Heart left ventricle (tissue), 16 donors: ENCODE data around the gene NDUFB5. TPM values are rescaled to one million over a fixed set of nuclear protein-coding genes. Genes with fewer than 3 reads are reported as not detected.

Experiments
- ATAC-seq, 4 donors: fragments of 200-7000 bp; cut with Tn5 transposase; one replicate each; pipeline ENCODE4 v1.9.1; 2020 to 2022; ENCODE audit warnings: moderate library complexity in 4 of 4, mild to moderate bottlenecking in 3 of 4, moderate number of reproducible peaks in 1 of 4
- DNase-seq, 5 donors: peaks; one replicate each; pipeline ENCODE4 v3.0.0-alpha.2; 2020
- H3K27ac ChIP-seq, 12 donors: fragments of 200-600 bp; sonication (generic) in 4 of 12; one replicate each; pipeline versions ENCODE4 v1.5.0 to v1.8.0; 2016 to 2022; ENCODE audit warnings: mild to moderate bottlenecking in 2 of 12
- H3K27me3 ChIP-seq, 9 donors: fragments of 200-600 bp; sonication (generic) in 2 of 9; one replicate each; pipeline versions ENCODE4 v1.5.1 to v1.8.0; 2016 to 2022; ENCODE audit warnings: mild to moderate bottlenecking in 3 of 9
- H3K36me3 ChIP-seq, 9 donors: fragments of 200-600 bp; sonication (generic) in 2 of 9; one replicate each; pipeline versions ENCODE4 v1.5.0 to v1.8.0; 2018 to 2022; ENCODE audit warnings: mild to moderate bottlenecking in 2 of 9
- H3K4me1 ChIP-seq, 12 donors: fragments of 200-600 bp; sonication (generic) in 4 of 12; one replicate each; pipeline versions ENCODE4 v1.5.0 to v1.8.0; 2016 to 2022; ENCODE audit warnings: mild to moderate bottlenecking in 3 of 12
- H3K4me3 ChIP-seq, 12 donors: fragments of 200-600 bp; sonication (generic) in 4 of 12; one replicate each; pipeline versions ENCODE4 v1.5.0 to v1.8.0; 2017 to 2022; ENCODE audit warnings: mild to moderate bottlenecking in 9 of 12, moderate library complexity in 4 of 12
- H3K9me3 ChIP-seq, 12 donors: fragments of 200-600 bp; sonication (generic) in 4 of 12; one replicate each; pipeline versions ENCODE4 v1.5.0 to v1.8.0; 2016 to 2022; ENCODE audit warnings: mild to moderate bottlenecking in 1 of 12
- POLR2A ChIP-seq, 2 donors: fragments of 450-650 bp; IDR thresholded peaks; one replicate each; pipeline ENCODE4 v1.6.1; 2017; ENCODE audit warnings: antibody characterized with exemption in 2 of 2, mild to moderate bottlenecking in 2 of 2, moderate library complexity in 2 of 2
- WGBS, 4 donors: extraction: QIAGEN DNeasy Blood & Tissue Kit in 2 of 4; methylation state at CpG; one replicate each; pipeline versions ENCODE4 v1.1.5 to v1.1.7; 2013 to 2018; 5-methylcytosine and 5-hydroxymethylcytosine counted together
- intact Hi-C, 10 donors: fragments of 100-400 bp; cut with DNase I; formaldehyde crosslinking; loops; one replicate each; pipeline versions ENCODE4 v1.11.1 to v1.14.2; 2022
- polyA plus RNA-seq, 2 donors: library from polyadenylated mRNA; stranded (reverse); fragments of 200-250 nt; gene quantifications; one replicate each; pipeline ENCODE4 v1.2.3, GENCODE V29; 2013
- total RNA-seq, 9 donors: library from RNA; depleted of rRNA in 2 of 9; stranded (reverse); fragments of >200 nt in 2 of 9; fragmentation: NEBNext Ultra II Directional in 3 of 9; extraction: Animal tissue kit (Norgen Biotek cat#: 25700) in 3 of 9; gene quantifications; one replicate each; pipeline versions ENCODE4 v1.1.0 to v1.2.4, GENCODE V29; 2016 to 2023
- TF ChIP-seq, protein P1 (sequence below), 12 donors: fragments of 200-600 bp; sonication (generic) in 4 of 12; IDR thresholded peaks; one replicate each; pipeline versions ENCODE4 v1.5.0 to v1.8.0; 2018 to 2022; ENCODE audit warnings: antibody characterized with exemption in 12 of 12, mild to moderate bottlenecking in 5 of 12
- donor health status: ischemic (EF 13 %, LVEDD 7.1; RV severe dilation, severe dysfunction).
- donor health status: healthy with polysubstance abuse.
- donor health status: DM: no; HTN: yes; CAD: no.
- donor health status: DM: no; HTN: no; CAD: no.
- donor health status: ischemic (EF 25% LVEDD 6.9; RV normal size, moderate dysfunction).
- donor health status: ischemic (EF 25% LVEDD 5.7; RV mildly dilated, moderate dysfunction).
- donor health status: healthy.
- donor health status: DM: yes; HTN: yes; CAD: no.
- donor health status: ischemic (EF 35%, LVEDD 5.7; RV mildly dilated, moderate dysfunction).
- donor health status: nonischemic (EF 11% LVEDD 7.7; RV severe dilation, severe dysfunction).
- donor health status: DM: yes; HTN: yes; CAD: no.
- donor health status: PGD.
- donor health status: ischemic (EF 29% LVEDD 5.4; RV normal size, mild dysfunction).
- donor health status: nonischemic (EF 23%, LVEDD 6.1; RV moderate dilation, normal function).

NDUFB5 gene
- total and polyA plus RNA-seq, 11 donors = 138 to 383 (median 317) TPM

DNA sequence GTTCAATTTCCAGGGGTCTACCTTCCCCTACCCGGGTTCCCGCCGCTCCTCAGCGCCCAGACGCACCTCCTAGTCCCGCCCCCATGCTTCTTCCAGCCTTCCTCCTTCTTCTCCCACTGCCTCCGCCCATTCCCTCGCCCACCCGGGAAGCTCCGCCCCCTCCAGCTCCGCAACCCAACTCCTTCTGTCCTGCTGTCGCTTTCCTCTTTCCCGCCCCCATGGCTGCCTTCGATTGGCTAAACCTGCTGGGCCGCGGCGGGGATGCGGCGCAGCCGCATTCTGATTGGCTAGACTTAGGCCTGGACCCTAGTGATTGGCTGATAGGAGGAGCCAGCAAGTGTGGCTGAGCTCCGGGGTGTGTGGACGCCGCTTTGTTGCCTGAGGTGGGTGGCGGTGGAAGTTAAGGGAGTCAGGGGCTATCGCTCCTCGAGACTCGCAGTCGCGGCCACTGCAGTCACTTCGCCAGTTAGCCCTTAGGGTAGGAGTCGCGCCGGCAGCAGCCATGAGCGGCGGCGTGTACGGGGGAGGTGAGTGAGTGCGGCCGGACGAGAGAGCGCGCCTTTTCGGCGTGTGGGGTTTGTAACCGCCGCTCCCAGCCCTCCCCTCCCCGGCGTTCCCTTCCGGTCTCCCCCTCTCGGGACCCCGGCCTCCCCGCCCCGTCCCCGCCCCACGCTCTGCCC is 41.9 kb upstream of the NDUFB5 start, which contains the start of gene ACTL6A:
Gene ACTL6A (plus strand): TSS at position 336 of the 680 bp plus-strand sequence. CDS start 167 bp downstream, at position 503.
- 0% methylated on average over 40 to 55 of the region's 55 CpGs for WGBS, 4 donors
- TF ChIP-seq POLR2A (IDR thresholded peaks at IDR 0.05) = peak in 1 of 2 donors; percentile 55
- TF ChIP-seq, protein P1, sequence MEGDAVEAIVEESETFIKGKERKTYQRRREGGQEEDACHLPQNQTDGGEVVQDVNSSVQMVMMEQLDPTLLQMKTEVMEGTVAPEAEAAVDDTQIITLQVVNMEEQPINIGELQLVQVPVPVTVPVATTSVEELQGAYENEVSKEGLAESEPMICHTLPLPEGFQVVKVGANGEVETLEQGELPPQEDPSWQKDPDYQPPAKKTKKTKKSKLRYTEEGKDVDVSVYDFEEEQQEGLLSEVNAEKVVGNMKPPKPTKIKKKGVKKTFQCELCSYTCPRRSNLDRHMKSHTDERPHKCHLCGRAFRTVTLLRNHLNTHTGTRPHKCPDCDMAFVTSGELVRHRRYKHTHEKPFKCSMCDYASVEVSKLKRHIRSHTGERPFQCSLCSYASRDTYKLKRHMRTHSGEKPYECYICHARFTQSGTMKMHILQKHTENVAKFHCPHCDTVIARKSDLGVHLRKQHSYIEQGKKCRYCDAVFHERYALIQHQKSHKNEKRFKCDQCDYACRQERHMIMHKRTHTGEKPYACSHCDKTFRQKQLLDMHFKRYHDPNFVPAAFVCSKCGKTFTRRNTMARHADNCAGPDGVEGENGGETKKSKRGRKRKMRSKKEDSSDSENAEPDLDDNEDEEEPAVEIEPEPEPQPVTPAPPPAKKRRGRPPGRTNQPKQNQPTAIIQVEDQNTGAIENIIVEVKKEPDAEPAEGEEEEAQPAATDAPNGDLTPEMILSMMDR (IDR thresholded peaks at IDR 0.05) = no peak
- ATAC-seq (peak; percentile 98 to 99 (median 99)), DNase-seq (peak; percentile 100)
- Histone ChIP-seq H3K4me1 (peaks cover 0 to 24% (median 12%) of the 10 kb centered on the region in 12 donors), H3K27ac (peak within 1 kb of the TSS; percentile 72 to 94 (median 88)), H3K9me3 (no peaks in the 10 kb centered on the region), H3K36me3 (no peaks in the 10 kb centered on the region), H3K27me3 (no peaks in the 10 kb centered on the region), H3K4me3 (peak within 1 kb of the TSS; percentile 73 to 97 (median 90))
- intact Hi-C loops = loop anchor here in 5 of 10 donors (2.0 to 10.0 kb wide), 8 partner anchors 42 to 490 kb away; partner anchors contain the start of genes MFN1 (in 3 of the 5), PIK3CA (in 2 of the 5), ZNF639 (in 2 of the 5) and MRPL47 (in 1 of the 5)

DNA sequence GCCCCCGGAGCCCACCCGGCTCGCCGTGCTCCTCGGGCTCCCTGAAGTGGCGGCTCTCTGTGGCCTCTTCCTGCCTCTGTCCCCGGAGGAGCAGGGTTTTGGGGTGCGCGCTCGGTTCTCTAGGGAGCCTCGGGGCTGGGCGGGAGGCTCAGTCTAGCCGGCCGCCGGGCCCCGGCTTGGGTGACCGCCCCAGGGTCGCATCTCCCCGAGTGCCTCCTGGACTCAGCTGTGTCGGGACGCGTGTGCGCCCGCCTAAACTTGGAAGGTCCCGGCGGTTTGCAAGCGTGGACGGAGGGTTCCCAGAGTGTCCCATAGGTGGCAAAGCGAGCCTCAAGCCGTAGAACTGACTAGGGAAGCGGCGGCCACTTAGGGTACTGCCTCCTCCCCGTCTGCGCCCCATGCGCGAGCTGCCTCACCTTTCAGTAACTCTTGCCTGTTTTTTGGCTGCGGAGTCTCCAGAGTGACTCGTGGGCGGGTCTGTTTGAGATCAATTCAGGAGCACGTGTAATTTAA is 41.3 kb upstream of the NDUFB5 start:
- no peaks in the 10 kb centered on the region for H3K36me3 ChIP-seq
- TF ChIP-seq, protein P1 (IDR thresholded peaks at IDR 0.05) = peak in 9 of 12 donors; percentile 18 to 60 (median 35)
- no peak for TF ChIP-seq POLR2A (IDR thresholded peaks at IDR 0.05)
- 0 to 1% (median 0%) methylated on average over 13 to 40 of the region's 40 CpGs for WGBS, 4 donors
- intact Hi-C loops = loop anchor here in 5 of 10 donors (2.0 to 10.0 kb wide), 8 partner anchors 41 to 491 kb away; partner anchors contain the start of genes MFN1 (in 3 of the 5), PIK3CA (in 2 of the 5), ZNF639 (in 2 of the 5) and MRPL47 (in 1 of the 5)
- ATAC-seq = peak; percentile 11 to 67 (median 52)
- H3K4me3 ChIP-seq = peak overlapping the region; percentile 73 to 97 (median 90)
- peaks cover 0 to 24% (median 12%) of the 10 kb centered on the region in 12 donors for H3K4me1 ChIP-seq
- DNase-seq = peak; percentile 53 to 78 (median 62)
- no peaks in the 10 kb centered on the region for H3K9me3 ChIP-seq
- H3K27ac ChIP-seq = peak overlapping the region; percentile 72 to 94 (median 88)
- H3K27me3 ChIP-seq = no peaks in the 10 kb centered on the region

DNA sequence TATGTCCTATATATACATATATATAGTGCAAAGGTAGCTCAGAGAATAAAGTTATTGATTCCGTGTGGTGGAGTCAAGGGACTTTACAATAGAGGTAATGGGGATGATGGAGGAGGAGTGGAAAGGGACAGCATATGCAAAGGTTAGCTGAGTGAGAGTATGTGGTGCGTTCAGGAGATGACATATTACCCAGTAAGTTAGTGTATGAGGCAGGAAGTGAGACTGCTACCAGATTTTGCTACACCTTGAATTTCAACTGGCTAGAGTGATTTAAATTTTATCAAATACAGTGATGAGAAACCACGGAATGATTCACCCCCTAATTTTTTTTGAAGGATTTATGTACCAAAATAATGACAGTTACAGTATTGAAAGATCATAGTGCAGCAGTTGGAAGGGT is 39.1 kb upstream of the NDUFB5 start:
- intact Hi-C loops = loop anchor here in 2 of 10 donors (10.0 kb wide), 2 partner anchors 221 to 241 kb away; partner anchors contain the start of genes MFN1 (in 1 of the 2) and ZNF639 (in 1 of the 2)
- ATAC-seq (no peak), DNase-seq (no peak)
- Histone ChIP-seq H3K27me3 (no peaks in the 10 kb centered on the region), H3K9me3 (no peaks in the 10 kb centered on the region), H3K36me3 (peaks cover 0 to 13% (median 9%) of the 10 kb centered on the region in 9 donors), H3K4me1 (peaks cover 0 to 24% (median 12%) of the 10 kb centered on the region in 12 donors), H3K27ac (no peak overlapping the region), H3K4me3 (no peak overlapping the region)
- WGBS, 4 donors = 79 to 84% (median 83%) methylated on average over 3 of the region's 3 CpGs
- TF ChIP-seq, protein P1 (IDR thresholded peaks at IDR 0.05) = no peak
- TF ChIP-seq POLR2A (IDR thresholded peaks at IDR 0.05) = no peak

DNA sequence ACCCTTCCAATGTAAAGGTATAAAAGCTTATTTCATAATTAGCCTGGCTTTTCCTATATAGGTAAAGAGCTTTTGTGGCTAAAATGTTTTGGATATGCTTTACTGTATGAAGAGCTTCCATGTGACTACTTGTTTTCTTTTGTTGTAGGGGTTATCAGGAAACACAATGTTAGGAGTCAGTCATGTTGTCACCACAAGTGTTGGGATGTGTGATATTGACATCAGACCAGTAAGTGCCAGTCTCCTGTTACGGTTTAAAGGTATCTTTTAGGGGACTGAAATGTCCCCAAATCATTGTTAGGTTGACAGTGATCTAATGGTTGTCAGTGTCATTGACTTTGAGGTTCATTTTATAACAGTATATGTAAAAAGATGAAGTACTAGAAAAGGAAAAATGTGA is 23.6 kb upstream of the NDUFB5 start:
- no peak for TF ChIP-seq POLR2A (IDR thresholded peaks at IDR 0.05)
- TF ChIP-seq, protein P1 (IDR thresholded peaks at IDR 0.05) = no peak
- DNase-seq = no peak
- Histone ChIP-seq H3K36me3 (peaks cover 0 to 99% (median 83%) of the 10 kb centered on the region in 9 donors), H3K4me3 (no peak overlapping the region), H3K27ac (no peak overlapping the region), H3K4me1 (no peaks in the 10 kb centered on the region), H3K27me3 (no peaks in the 10 kb centered on the region), H3K9me3 (no peaks in the 10 kb centered on the region)
- intact Hi-C loops = no loop called here
- 50 to 61% (median 55%) methylated on average over 1 of the region's 1 CpG for WGBS, 4 donors
- ATAC-seq = no peak
